Stomach (tissue), 9 donors: ENCODE data around the gene PCDH9. TPM values are rescaled to one million over a fixed set of nuclear protein-coding genes. Genes with fewer than 3 reads are reported as not detected.
A peak's percentile ranks its signal among the peaks of the same experiment; 100 is the strongest.

Experiments
- DNase-seq, 2 donors: peaks; one replicate each; pipeline versions ENCODE4 v3.0.0 to v3.0.0-alpha.2; 2013 to 2019
- H3K27ac ChIP-seq, 5 donors: fragments of 200-600 bp in 4 of 5; sonication (generic) in 4 of 5; one replicate each; pipeline ENCODE4 v1.5.1; 2013 to 2019; ENCODE audit warnings: mild to moderate bottlenecking in 1 of 5, moderate library complexity in 1 of 5
- H3K27me3 ChIP-seq, 3 donors: fragments of 200-600 bp; sonication (generic); one replicate each; pipeline ENCODE4 v1.5.1; 2017 to 2019; ENCODE audit warnings: mixed run types in 1 of 3
- H3K36me3 ChIP-seq, 4 donors: fragments of 200-600 bp; sonication (generic); 1 replicate in 3 of 4; 2 replicates in 1 of 4; pipeline ENCODE4 v1.5.1; 2016 to 2019
- H3K4me1 ChIP-seq, 4 donors: fragments of 200-600 bp; sonication (generic); one replicate each; pipeline ENCODE4 v1.5.1; 2016 to 2019
- H3K4me3 ChIP-seq, 4 donors: fragments of 200-600 bp; sonication (generic) in 3 of 4; one replicate each; pipeline ENCODE4 v1.5.1; 2016 to 2019; ENCODE audit warnings: mild to moderate bottlenecking in 1 of 4
- H3K9me3 ChIP-seq, 4 donors: fragments of 200-600 bp; sonication (generic); one replicate each; pipeline ENCODE4 v1.5.1; 2016 to 2019
- CTCF ChIP-seq, 7 experiments: fragments of 450-650 bp in 4 of 7; fragments of 200-600 bp in 3 of 7; sonication (generic) in 3 of 7; IDR thresholded peaks; one replicate each; pipeline ENCODE4 v1.5.1; 2016 to 2019; ENCODE audit warnings: antibody characterized with exemption in 7 of 7, control low read depth in 2 of 7, mild to moderate bottlenecking in 1 of 7
- EP300 ChIP-seq: sonication (generic); formaldehyde crosslinking; IDR thresholded peaks from one replicate; pipeline ENCODE4 v1.6.1; 2017; ENCODE audit warnings: antibody characterized with exemption
- POLR2A ChIP-seq, 4 donors: fragments of 450-650 bp; IDR thresholded peaks; one replicate each; pipeline ENCODE4 v1.6.1; 2016; ENCODE audit warnings: antibody characterized with exemption in 4 of 4, control low read depth in 2 of 4, mild to moderate bottlenecking in 1 of 4, moderate library complexity in 1 of 4
- POLR2AphosphoS5 ChIP-seq, 3 donors: sonication (generic); formaldehyde crosslinking; IDR thresholded peaks; one replicate each; pipeline ENCODE4 v1.6.1; 2016; ENCODE audit warnings: antibody characterized with exemption in 3 of 3
- WGBS, 5 donors: extraction: QIAGEN DNeasy Blood & Tissue Kit in 3 of 5; methylation state at CpG; one replicate each; pipeline versions ENCODE4 v1.1.5 to v1.1.7; 2013 to 2018; 5-methylcytosine and 5-hydroxymethylcytosine counted together
- intact Hi-C: fragments of 100-400 bp; cut with DNase I; formaldehyde crosslinking; loops from one replicate; pipeline ENCODE4 v1.15.1; 2023; ENCODE audit warnings: low total_unique reads
- polyA plus RNA-seq, 3 donors: library from polyadenylated mRNA; stranded (reverse); fragments of 200-250 nt; gene quantifications; one replicate each; pipeline ENCODE4 v1.2.3, GENCODE V29; 2013
- total RNA-seq, 5 donors: library from RNA; depleted of rRNA; stranded (reverse); fragments of >200 nt; gene quantifications; one replicate each; pipeline versions ENCODE4 v1.1.0 to v1.2.3, GENCODE V29; 2014 to 2016
- donor health status: healthy with polysubstance abuse.
- donor health status: Bipolar disorder and iron deficiency.
- donor health status: healthy.

PCDH9 gene
- total and polyA plus RNA-seq, 8 donors = 0.40 to 36.2 (median 3.7) TPM

- intact Hi-C loops = no loop called here
- H3K9me3 ChIP-seq = no peaks in the 10 kb centered on the region
- 83 to 92% (median 90%) methylated on average over 1 of the region's 1 CpG for WGBS, 5 donors
Measured at GRCh38 chr13:67258482-67258881, 28.3 kb upstream of the PCDH9 start.

GRCh38 chr13:67238861-67239260 is 8.7 kb upstream of the PCDH9 start:
- intact Hi-C loops = no loop called here
- no peak overlapping the region for H3K27ac ChIP-seq

More at GRCh38 chr13:67258482-67258881, 28.3 kb upstream of the PCDH9 start:
- H3K27me3 ChIP-seq = no peaks in the 10 kb centered on the region
- H3K27ac ChIP-seq = no peak overlapping the region
- no peaks in the 10 kb centered on the region for H3K4me1 ChIP-seq
- no peak for TF ChIP-seq POLR2A (IDR thresholded peaks at IDR 0.05)
- no peak for TF ChIP-seq POLR2AphosphoS5 (IDR thresholded peaks at IDR 0.05)
- TF ChIP-seq EP300 = no peak
- no peak for TF ChIP-seq CTCF (IDR thresholded peaks at IDR 0.05)
- DNase-seq = no peak
- no peaks in the 10 kb centered on the region for H3K36me3 ChIP-seq
- H3K4me3 ChIP-seq = no peak overlapping the region

GRCh38 chr13:67238277-67238859 is 8.2 kb upstream of the PCDH9 start:
- DNase-seq = peak in 1 of 2 donors; percentile 57
- TF ChIP-seq POLR2A (IDR thresholded peaks at IDR 0.05) (no peak), CTCF (IDR thresholded peaks at IDR 0.05) (peak in 5 of 7 experiments; percentile 54 to 82 (median 71))
- no peak overlapping the region for H3K27ac ChIP-seq
- intact Hi-C loops = no loop called here
- no peak overlapping the region for H3K4me3 ChIP-seq
- no peaks in the 10 kb centered on the region for H3K27me3 ChIP-seq
- H3K4me1 ChIP-seq = no peaks in the 10 kb centered on the region
- H3K9me3 ChIP-seq = no peaks in the 10 kb centered on the region
- H3K36me3 ChIP-seq = no peaks in the 10 kb centered on the region

More at GRCh38 chr13:67238861-67239260, 8.7 kb upstream of the PCDH9 start:
- DNase-seq = no peak
- Histone ChIP-seq H3K4me1 (no peaks in the 10 kb centered on the region), H3K27me3 (no peaks in the 10 kb centered on the region), H3K4me3 (no peak overlapping the region), H3K9me3 (no peaks in the 10 kb centered on the region), H3K36me3 (no peaks in the 10 kb centered on the region)
- no peak for TF ChIP-seq POLR2AphosphoS5 (IDR thresholded peaks at IDR 0.05)
- TF ChIP-seq EP300 = no peak
- no peak for TF ChIP-seq CTCF (IDR thresholded peaks at IDR 0.05)
- TF ChIP-seq POLR2A (IDR thresholded peaks at IDR 0.05) = no peak

- H3K27ac ChIP-seq = no peak overlapping the region
Measured at GRCh38 chr13:67235265-67235664, 5.1 kb upstream of the PCDH9 start.

More at GRCh38 chr13:67235265-67235664, 5.1 kb upstream of the PCDH9 start:
- no peak overlapping the region for H3K4me3 ChIP-seq
- intact Hi-C loops = no loop called here
- peaks cover 0 to 9% (median 4%) of the 10 kb centered on the region in 4 donors for H3K4me1 ChIP-seq
- WGBS, 5 donors = 68 to 80% (median 75%) methylated on average over 2 of the region's 2 CpGs
- no peaks in the 10 kb centered on the region for H3K36me3 ChIP-seq
- TF ChIP-seq POLR2AphosphoS5 (IDR thresholded peaks at IDR 0.05) = no peak
- no peak for TF ChIP-seq POLR2A (IDR thresholded peaks at IDR 0.05)
- no peak for TF ChIP-seq EP300
- no peak for TF ChIP-seq CTCF (IDR thresholded peaks at IDR 0.05)
- peaks cover 0 to 3% (median 0%) of the 10 kb centered on the region in 3 donors for H3K27me3 ChIP-seq
- DNase-seq = no peak
- H3K9me3 ChIP-seq = no peaks in the 10 kb centered on the region
